Esophagus muscularis mucosa (tissue), 4 donors: ENCODE results near the gene KLHL21.

ENCODE experiments used
- EP300 ChIP-seq: sonication (generic); formaldehyde crosslinking; IDR thresholded peaks from one replicate; pipeline ENCODE4 v1.6.1; 2017; ENCODE audit warnings: antibody characterized with exemption
- POLR2A ChIP-seq: fragments of 450-650 bp; IDR thresholded peaks from one replicate; pipeline ENCODE4 v1.6.1; 2017; ENCODE audit warnings: antibody characterized with exemption, moderate library complexity, mild to moderate bottlenecking, low read depth
- TF ChIP-seq, protein P1 (sequence below), 3 experiments: fragments of 200-600 bp in 2 of 3; fragments of 450-650 bp in 1 of 3; sonication (generic) in 2 of 3; IDR thresholded peaks; one replicate each; pipeline ENCODE4 v1.5.1; 2017 to 2019; ENCODE audit warnings: antibody characterized with exemption in 3 of 3, mild to moderate bottlenecking in 2 of 3, moderate library complexity in 1 of 3

- TF ChIP-seq POLR2A, result no peak
- TF ChIP-seq, protein P1, sequence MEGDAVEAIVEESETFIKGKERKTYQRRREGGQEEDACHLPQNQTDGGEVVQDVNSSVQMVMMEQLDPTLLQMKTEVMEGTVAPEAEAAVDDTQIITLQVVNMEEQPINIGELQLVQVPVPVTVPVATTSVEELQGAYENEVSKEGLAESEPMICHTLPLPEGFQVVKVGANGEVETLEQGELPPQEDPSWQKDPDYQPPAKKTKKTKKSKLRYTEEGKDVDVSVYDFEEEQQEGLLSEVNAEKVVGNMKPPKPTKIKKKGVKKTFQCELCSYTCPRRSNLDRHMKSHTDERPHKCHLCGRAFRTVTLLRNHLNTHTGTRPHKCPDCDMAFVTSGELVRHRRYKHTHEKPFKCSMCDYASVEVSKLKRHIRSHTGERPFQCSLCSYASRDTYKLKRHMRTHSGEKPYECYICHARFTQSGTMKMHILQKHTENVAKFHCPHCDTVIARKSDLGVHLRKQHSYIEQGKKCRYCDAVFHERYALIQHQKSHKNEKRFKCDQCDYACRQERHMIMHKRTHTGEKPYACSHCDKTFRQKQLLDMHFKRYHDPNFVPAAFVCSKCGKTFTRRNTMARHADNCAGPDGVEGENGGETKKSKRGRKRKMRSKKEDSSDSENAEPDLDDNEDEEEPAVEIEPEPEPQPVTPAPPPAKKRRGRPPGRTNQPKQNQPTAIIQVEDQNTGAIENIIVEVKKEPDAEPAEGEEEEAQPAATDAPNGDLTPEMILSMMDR (IDR thresholded peaks at IDR 0.05), result peak in 1 of 3 experiments; percentile 25
- no peak for TF ChIP-seq EP300
Measured at GRCh38 chr1:6584126-6585080, 18.3 kb downstream of the KLHL21 start.
